Measurements from ENCODE around the gene KLF8.

The KLF8 gene

GRCh38 chrX:56310581-56310980 is 78.4 kb downstream of the KLF8 start:
- DNase-seq = no peak

GRCh38 chrX:56313308-56313707 is 81.2 kb downstream of the KLF8 start:
- DNase-seq = no peak

GRCh38 chrX:56314334-56314733 is 82.2 kb downstream of the KLF8 start:
- no peak for DNase-seq

- no peak for DNase-seq
These were observed 85.9 kb downstream of the KLF8 start for GRCh38 chrX:56318076-56318475.

GRCh38 chrX:56319165-56319564 is 87.0 kb downstream of the KLF8 start:
- no peak for DNase-seq

Data from HCEC 1CT (cell line).